ENCODE data around the gene NCAPH2.

DNA sequence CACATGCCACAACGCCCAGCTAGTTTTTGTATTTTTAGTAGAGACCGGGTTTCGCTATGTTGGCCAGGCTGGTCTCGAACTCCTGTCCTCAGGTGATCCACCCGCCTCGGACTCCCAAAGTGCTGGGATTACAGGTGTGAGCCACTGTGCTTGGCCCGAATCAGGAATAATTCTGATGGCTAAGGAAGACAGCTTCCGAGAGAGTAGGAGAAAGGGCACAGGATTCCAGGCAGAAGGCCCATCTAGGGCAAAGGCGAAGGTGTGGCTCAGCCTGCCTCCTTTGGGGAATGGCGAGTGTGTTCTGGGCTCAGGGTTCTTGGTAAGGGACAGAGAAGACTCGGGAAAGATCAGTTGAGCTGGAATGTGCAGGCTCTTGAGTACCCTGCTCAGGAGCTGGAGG, 56.3 kb downstream of the NCAPH2 start:
- TF ChIP-seq YY1 (IDR thresholded peaks at IDR 0.05; ENCODE audit: insufficient read depth, insufficient read length): no peak
- no peak for TF ChIP-seq ZNF274 (IDR thresholded peaks at IDR 0.05; ENCODE audit: low read depth, low read length)
- no peak for TF ChIP-seq SUZ12 (IDR thresholded peaks at IDR 0.05; ENCODE audit: extremely low read depth, insufficient read depth, insufficient read length)

Measured in NT2/D1 (cell line).